ENCODE measurements around the gene SPG11.

SPG11 gene

GRCh38 chr15:44663410-44664308 lies at the start of gene SPG11:
Gene SPG11 (minus strand): TSS chr15:44663662. CDS start chr15:44663647, 15 bp downstream.
- peak within 1 kb of the TSS; percentile 89 for H3K4me3 ChIP-seq (ENCODE audit: low read depth in 1 of 2, low read length in 2 of 2)
- peaks cover 0 to 11% of the 10 kb centered on the region in 2 donors for H3K36me3 ChIP-seq (ENCODE audit: control insufficient read depth in 1 of 2, insufficient read depth in 2 of 2, low read length in 2 of 2)
- H3K27ac ChIP-seq (ENCODE audit: low read depth, low read length), result peak within 1 kb of the TSS; percentile 97
- peak within 1 kb of the TSS; percentile 96 to 99 for H3K9ac ChIP-seq (ENCODE audit: low read depth in 1 of 2, low read length in 2 of 2)
- H3K9me3 ChIP-seq (ENCODE audit: control insufficient read depth in 1 of 2, low read length in 2 of 2), result no peaks in the 10 kb centered on the region
- H3K4me1 ChIP-seq (ENCODE audit: control insufficient read depth in 1 of 2, insufficient read depth in 2 of 2, low read length in 2 of 2), result peaks cover 12 to 17% of the 10 kb centered on the region in 2 donors
- no peaks in the 10 kb centered on the region for H3K27me3 ChIP-seq (ENCODE audit: control insufficient read depth in 1 of 2, insufficient read depth in 2 of 2, low read length in 2 of 2)

GRCh38 chr15:44712346-44713005 lies 49.0 kb upstream of the SPG11 start:
- H3K27me3 ChIP-seq (ENCODE audit: control insufficient read depth in 1 of 2, insufficient read depth in 2 of 2, low read length in 2 of 2), result no peaks in the 10 kb centered on the region
- peak overlapping the region; percentile 98 to 100 for H3K9ac ChIP-seq (ENCODE audit: low read depth in 1 of 2, low read length in 2 of 2)
- H3K36me3 ChIP-seq (ENCODE audit: control insufficient read depth in 1 of 2, insufficient read depth in 2 of 2, low read length in 2 of 2), result peaks cover 27 to 32% of the 10 kb centered on the region in 2 donors
- peak overlapping the region; percentile 100 for H3K27ac ChIP-seq (ENCODE audit: low read depth, low read length)
- H3K9me3 ChIP-seq (ENCODE audit: control insufficient read depth in 1 of 2, low read length in 2 of 2), result no peaks in the 10 kb centered on the region
- H3K4me3 ChIP-seq (ENCODE audit: low read depth in 1 of 2, low read length in 2 of 2), result peak overlapping the region; percentile 87 to 88
- peaks cover 27 to 40% of the 10 kb centered on the region in 2 donors for H3K4me1 ChIP-seq (ENCODE audit: control insufficient read depth in 1 of 2, insufficient read depth in 2 of 2, low read length in 2 of 2)

- peak overlapping the region; percentile 100 for H3K27ac ChIP-seq (ENCODE audit: low read depth, low read length)
- no peaks in the 10 kb centered on the region for H3K9me3 ChIP-seq (ENCODE audit: control insufficient read depth in 1 of 2, low read length in 2 of 2)
- H3K36me3 ChIP-seq (ENCODE audit: control insufficient read depth in 1 of 2, insufficient read depth in 2 of 2, low read length in 2 of 2), result peaks cover 20 to 25% of the 10 kb centered on the region in 2 donors
- H3K4me1 ChIP-seq (ENCODE audit: control insufficient read depth in 1 of 2, insufficient read depth in 2 of 2, low read length in 2 of 2), result peaks cover 28 to 44% of the 10 kb centered on the region in 2 donors
- peak overlapping the region; percentile 98 to 100 for H3K9ac ChIP-seq (ENCODE audit: low read depth in 1 of 2, low read length in 2 of 2)
- peak overlapping the region; percentile 87 to 88 for H3K4me3 ChIP-seq (ENCODE audit: low read depth in 1 of 2, low read length in 2 of 2)
- H3K27me3 ChIP-seq (ENCODE audit: control insufficient read depth in 1 of 2, insufficient read depth in 2 of 2, low read length in 2 of 2), result no peaks in the 10 kb centered on the region
Observed at GRCh38 chr15:44711743-44712345, 48.4 kb upstream of the SPG11 start.

- H3K27me3 ChIP-seq (ENCODE audit: control insufficient read depth in 1 of 2, insufficient read depth in 2 of 2, low read length in 2 of 2), result no peaks in the 10 kb centered on the region
- no peaks in the 10 kb centered on the region for H3K9me3 ChIP-seq (ENCODE audit: control insufficient read depth in 1 of 2, low read length in 2 of 2)
- H3K9ac ChIP-seq (ENCODE audit: low read depth in 1 of 2, low read length in 2 of 2), result peak within 1 kb of the TSS; percentile 98 to 100
- peak within 1 kb of the TSS; percentile 100 for H3K27ac ChIP-seq (ENCODE audit: low read depth, low read length)
- peaks cover 14 to 19% of the 10 kb centered on the region in 2 donors for H3K36me3 ChIP-seq (ENCODE audit: control insufficient read depth in 1 of 2, insufficient read depth in 2 of 2, low read length in 2 of 2)
- peak within 1 kb of the TSS; percentile 87 to 88 for H3K4me3 ChIP-seq (ENCODE audit: low read depth in 1 of 2, low read length in 2 of 2)
- peaks cover 32 to 45% of the 10 kb centered on the region in 2 donors for H3K4me1 ChIP-seq (ENCODE audit: control insufficient read depth in 1 of 2, insufficient read depth in 2 of 2, low read length in 2 of 2)
Observed at GRCh38 chr15:44711096-44711742, 47.8 kb upstream of the SPG11 start, which contains the start of the genes B2M and PATL2. Gene B2M (plus strand): TSS chr15:44711517. CDS start chr15:44711547, 30 bp downstream. Gene PATL2 (minus strand): TSS chr15:44711323. CDS start chr15:44676490, 34,833 bp downstream.

GRCh38 chr15:44710236-44711095 lies 47.0 kb upstream of the SPG11 start:
- Histone ChIP-seq H3K36me3 (ENCODE audit: control insufficient read depth in 1 of 2, insufficient read depth in 2 of 2, low read length in 2 of 2) (peaks cover 6 to 12% of the 10 kb centered on the region in 2 donors), H3K27ac (ENCODE audit: low read depth, low read length) (peak overlapping the region; percentile 96), H3K9me3 (ENCODE audit: control insufficient read depth in 1 of 2, low read length in 2 of 2) (no peaks in the 10 kb centered on the region), H3K27me3 (ENCODE audit: control insufficient read depth in 1 of 2, insufficient read depth in 2 of 2, low read length in 2 of 2) (no peaks in the 10 kb centered on the region), H3K9ac (ENCODE audit: low read depth in 1 of 2, low read length in 2 of 2) (peak overlapping the region; percentile 98 to 100), H3K4me1 (ENCODE audit: control insufficient read depth in 1 of 2, insufficient read depth in 2 of 2, low read length in 2 of 2) (peaks cover 25 to 38% of the 10 kb centered on the region in 2 donors), H3K4me3 (ENCODE audit: low read depth in 1 of 2, low read length in 2 of 2) (peak overlapping the region; percentile 87 to 88)

GRCh38 chr15:44706946-44707636 lies 43.6 kb upstream of the SPG11 start:
- no peaks in the 10 kb centered on the region for H3K9me3 ChIP-seq (ENCODE audit: control insufficient read depth in 1 of 2, low read length in 2 of 2)
- H3K27me3 ChIP-seq (ENCODE audit: control insufficient read depth in 1 of 2, insufficient read depth in 2 of 2, low read length in 2 of 2), result no peaks in the 10 kb centered on the region
- H3K36me3 ChIP-seq (ENCODE audit: control insufficient read depth in 1 of 2, insufficient read depth in 2 of 2, low read length in 2 of 2), result no peaks in the 10 kb centered on the region
- no peak overlapping the region for H3K4me3 ChIP-seq (ENCODE audit: low read depth in 1 of 2, low read length in 2 of 2)
- peaks cover 14 to 25% of the 10 kb centered on the region in 2 donors for H3K4me1 ChIP-seq (ENCODE audit: control insufficient read depth in 1 of 2, insufficient read depth in 2 of 2, low read length in 2 of 2)
- peak overlapping the region; percentile 49 for H3K27ac ChIP-seq (ENCODE audit: low read depth, low read length)
- peak overlapping the region; percentile 0 to 31 for H3K9ac ChIP-seq (ENCODE audit: low read depth in 1 of 2, low read length in 2 of 2)

GRCh38 chr15:44706401-44706800 lies 42.9 kb upstream of the SPG11 start:
- H3K9me3 ChIP-seq (ENCODE audit: control insufficient read depth in 1 of 2, low read length in 2 of 2), result no peaks in the 10 kb centered on the region
- no peaks in the 10 kb centered on the region for H3K36me3 ChIP-seq (ENCODE audit: control insufficient read depth in 1 of 2, insufficient read depth in 2 of 2, low read length in 2 of 2)
- H3K27me3 ChIP-seq (ENCODE audit: control insufficient read depth in 1 of 2, insufficient read depth in 2 of 2, low read length in 2 of 2), result no peaks in the 10 kb centered on the region
- H3K27ac ChIP-seq (ENCODE audit: low read depth, low read length), result no peak overlapping the region
- H3K4me1 ChIP-seq (ENCODE audit: control insufficient read depth in 1 of 2, insufficient read depth in 2 of 2, low read length in 2 of 2), result peaks cover 14 to 25% of the 10 kb centered on the region in 2 donors
- peak overlapping the region in 1 of 2 donors; percentile 31 for H3K9ac ChIP-seq (ENCODE audit: low read depth in 1 of 2, low read length in 2 of 2)
- no peak overlapping the region for H3K4me3 ChIP-seq (ENCODE audit: low read depth in 1 of 2, low read length in 2 of 2)

GRCh38 chr15:44705986-44706385 lies 42.5 kb upstream of the SPG11 start:
- H3K4me1 ChIP-seq (ENCODE audit: control insufficient read depth in 1 of 2, insufficient read depth in 2 of 2, low read length in 2 of 2), result peaks cover 14 to 25% of the 10 kb centered on the region in 2 donors
- no peaks in the 10 kb centered on the region for H3K27me3 ChIP-seq (ENCODE audit: control insufficient read depth in 1 of 2, insufficient read depth in 2 of 2, low read length in 2 of 2)
- no peaks in the 10 kb centered on the region for H3K36me3 ChIP-seq (ENCODE audit: control insufficient read depth in 1 of 2, insufficient read depth in 2 of 2, low read length in 2 of 2)
- H3K9ac ChIP-seq (ENCODE audit: low read depth in 1 of 2, low read length in 2 of 2), result no peak overlapping the region
- no peaks in the 10 kb centered on the region for H3K9me3 ChIP-seq (ENCODE audit: control insufficient read depth in 1 of 2, low read length in 2 of 2)
- H3K27ac ChIP-seq (ENCODE audit: low read depth, low read length), result no peak overlapping the region
- H3K4me3 ChIP-seq (ENCODE audit: low read depth in 1 of 2, low read length in 2 of 2), result no peak overlapping the region
